HepG2 (cell line): Measurements from ENCODE around the gene SYDE1.

ENCODE experiments used
- CREM ChIP-seq, 2 experiments: sonication (generic) in 1 of 2; formaldehyde crosslinking in 1 of 2; IDR thresholded peaks; 2 replicates each; pipeline versions ENCODE4 v1.4.0 to v1.6.1; 2016 to 2020; ENCODE audit warnings: antibody characterized with exemption in 1 of 2, mild to moderate bottlenecking in 1 of 2, missing genetic modification reagents in 1 of 2
- MAZ ChIP-seq, 2 experiments: sonication (generic) in 1 of 2; formaldehyde crosslinking in 1 of 2; IDR thresholded peaks; 2 replicates each; pipeline versions ENCODE4 v1.5.0 to v1.6.1; 2012 to 2020; ENCODE audit warnings: low read depth in 2 of 2, mild to moderate bottlenecking in 2 of 2, borderline replicate concordance in 1 of 2, improper control_type of control experiment in 1 of 2, low read length in 1 of 2, missing genetic modification reagents in 1 of 2, moderate library complexity in 1 of 2
- MEIS2 ChIP-seq: sonication (generic); formaldehyde crosslinking; IDR thresholded peaks from 2 replicates; pipeline ENCODE4 v1.9.0; 2021; ENCODE audit warnings: mild to moderate bottlenecking, missing genetic modification reagents
- MYC ChIP-seq: sonication (generic); formaldehyde crosslinking; IDR thresholded peaks from 2 replicates; pipeline ENCODE4 v1.9.0; 2021; ENCODE audit warnings: missing genetic modification reagents, borderline replicate concordance
- RAD51 ChIP-seq: fragments of 450-650 bp; IDR thresholded peaks from 2 replicates; pipeline ENCODE4 v1.6.1; 2016; ENCODE audit warnings: borderline replicate concordance
- ZHX1 ChIP-seq: sonication (generic); formaldehyde crosslinking; IDR thresholded peaks from 2 replicates; pipeline ENCODE4 v1.8.1; 2022; ENCODE audit warnings: low read depth, mild to moderate bottlenecking, missing genetic modification reagents
- ZNF124 ChIP-seq: sonication (generic); formaldehyde crosslinking; IDR thresholded peaks from 2 replicates; pipeline ENCODE4 v1.4.0; 2020; ENCODE audit warnings: missing genetic modification reagents
- ZNF7 ChIP-seq: IDR thresholded peaks from 2 replicates; pipeline ENCODE4 v1.6.1; 2016; ENCODE audit warnings: missing biosample characterization, missing genetic modification reagents
- ZSCAN5A ChIP-seq: sonication (generic); formaldehyde crosslinking; IDR thresholded peaks from 2 replicates; pipeline ENCODE4 v1.8.0; 2022; ENCODE audit warnings: mild to moderate bottlenecking, missing genetic modification reagents, borderline replicate concordance

DNA sequence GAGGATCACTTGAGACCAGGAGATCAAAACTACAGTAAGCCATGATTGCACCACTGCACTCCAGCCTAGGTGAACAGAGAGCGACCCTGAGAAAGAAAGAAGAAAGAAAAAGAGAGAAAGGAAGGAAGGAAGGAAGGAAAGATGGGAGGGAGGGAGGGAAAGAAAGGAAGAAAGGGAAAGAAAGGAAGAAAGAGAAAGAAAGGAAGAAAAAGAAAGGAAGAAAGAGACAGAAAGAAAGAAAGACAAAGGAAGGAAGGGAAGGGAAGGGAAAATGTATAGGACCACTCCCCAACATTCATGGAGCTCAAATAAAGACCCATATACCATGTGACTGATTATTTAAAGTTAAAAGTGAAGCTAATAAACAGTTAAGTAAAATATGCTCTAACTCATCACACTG is 39.9 kb downstream of the SYDE1 start:
- TF ChIP-seq MAZ (IDR thresholded peaks at IDR 0.05; ENCODE audit: borderline replicate concordance, low read depth, low read length) (no peak), MAZ (CRISPR knock-in tag; IDR thresholded peaks at IDR 0.05; ENCODE audit: low read depth) (no peak), ZNF124 (CRISPR knock-in tag) (no peak), MYC (no peak), MEIS2 (CRISPR knock-in tag) (no peak), RAD51 (no peak), ZNF7 (CRISPR knock-in tag) (no peak), ZSCAN5A (no peak), ZHX1 (CRISPR knock-in tag) (no peak), CREM (IDR thresholded peaks at IDR 0.05) (no peak), CREM (CRISPR knock-in tag; IDR thresholded peaks at IDR 0.05) (no peak)
